ENCODE results near the gene SSTR4. TPM values are rescaled to one million over a fixed set of nuclear protein-coding genes. Genes with fewer than 3 reads are reported as not detected.

SSTR4 gene
- total RNA-seq, 6 experiments from 2014 or later: not detected

DNA sequence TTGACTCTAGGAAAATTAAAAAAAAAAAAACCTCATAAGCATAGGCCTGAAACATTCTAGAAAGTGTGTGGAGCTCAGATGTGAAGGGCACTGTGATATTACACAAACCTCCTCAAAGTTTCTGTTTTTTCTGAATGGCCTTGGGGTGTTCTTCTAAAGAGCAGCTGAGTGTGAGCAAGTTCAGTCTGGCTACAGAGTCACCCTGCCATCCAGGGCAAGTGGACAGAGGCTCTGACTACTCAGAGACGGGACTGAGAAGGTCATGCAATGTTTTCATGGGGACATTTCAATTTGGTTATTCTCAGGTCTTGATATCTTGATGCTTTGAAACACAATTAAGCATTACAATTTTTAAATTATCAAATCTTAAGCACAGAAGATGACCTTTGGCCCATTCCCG lies 36.6 kb upstream of the SSTR4 start:
- no peak overlapping the region for H3K27ac ChIP-seq
- DNase-seq: no peak
- no peaks in the 10 kb centered on the region for H3K36me3 ChIP-seq
- intact Hi-C loops (cut with DNase I): no loop called here
- H3K9me3 ChIP-seq: no peaks in the 10 kb centered on the region
- no peaks in the 10 kb centered on the region for H3K27me3 ChIP-seq
- 51% methylated on average over 2 of the region's 2 CpGs for WGBS (ENCODE audit: insufficient coverage, low coverage, low lambda C conversion rate, missing lambda C conversion rate)
- no peak for ATAC-seq
- H3K4me3 ChIP-seq: no peak overlapping the region
- no peaks in the 10 kb centered on the region for H3K4me1 ChIP-seq
- no peak for TF ChIP-seq POLR2A (IDR thresholded peaks at IDR 0.05)
- TF ChIP-seq, protein P1, sequence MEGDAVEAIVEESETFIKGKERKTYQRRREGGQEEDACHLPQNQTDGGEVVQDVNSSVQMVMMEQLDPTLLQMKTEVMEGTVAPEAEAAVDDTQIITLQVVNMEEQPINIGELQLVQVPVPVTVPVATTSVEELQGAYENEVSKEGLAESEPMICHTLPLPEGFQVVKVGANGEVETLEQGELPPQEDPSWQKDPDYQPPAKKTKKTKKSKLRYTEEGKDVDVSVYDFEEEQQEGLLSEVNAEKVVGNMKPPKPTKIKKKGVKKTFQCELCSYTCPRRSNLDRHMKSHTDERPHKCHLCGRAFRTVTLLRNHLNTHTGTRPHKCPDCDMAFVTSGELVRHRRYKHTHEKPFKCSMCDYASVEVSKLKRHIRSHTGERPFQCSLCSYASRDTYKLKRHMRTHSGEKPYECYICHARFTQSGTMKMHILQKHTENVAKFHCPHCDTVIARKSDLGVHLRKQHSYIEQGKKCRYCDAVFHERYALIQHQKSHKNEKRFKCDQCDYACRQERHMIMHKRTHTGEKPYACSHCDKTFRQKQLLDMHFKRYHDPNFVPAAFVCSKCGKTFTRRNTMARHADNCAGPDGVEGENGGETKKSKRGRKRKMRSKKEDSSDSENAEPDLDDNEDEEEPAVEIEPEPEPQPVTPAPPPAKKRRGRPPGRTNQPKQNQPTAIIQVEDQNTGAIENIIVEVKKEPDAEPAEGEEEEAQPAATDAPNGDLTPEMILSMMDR (IDR thresholded peaks at IDR 0.05): no peak

DNA sequence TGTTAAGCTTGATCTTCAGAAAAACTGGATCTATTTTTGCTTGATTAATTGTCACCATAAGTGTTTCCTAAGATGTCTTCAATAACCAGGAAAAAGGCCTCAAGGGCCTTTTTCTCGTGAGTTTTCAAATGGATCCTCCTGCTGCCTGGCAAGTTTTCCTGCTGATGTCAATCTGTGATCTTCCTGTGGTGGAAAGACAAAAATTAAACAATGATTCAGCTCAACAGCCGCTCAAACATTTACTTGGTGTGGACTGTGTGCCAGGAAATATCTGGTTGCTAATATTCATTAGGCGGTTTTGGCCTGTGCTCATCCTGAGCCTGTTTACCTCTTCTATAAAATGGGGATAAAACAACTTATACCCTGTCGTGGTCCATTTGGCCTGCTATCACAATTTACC lies 35.4 kb upstream of the SSTR4 start:
- Histone ChIP-seq H3K36me3 (no peaks in the 10 kb centered on the region), H3K27ac (no peak overlapping the region), H3K4me1 (no peaks in the 10 kb centered on the region), H3K9me3 (no peaks in the 10 kb centered on the region), H3K27me3 (no peaks in the 10 kb centered on the region), H3K4me3 (no peak overlapping the region)
- intact Hi-C loops (cut with DNase I): no loop called here
- WGBS (ENCODE audit: insufficient coverage, low coverage, low lambda C conversion rate, missing lambda C conversion rate): 51% methylated on average over 4 of the region's 4 CpGs
- ATAC-seq: no peak
- no peak for TF ChIP-seq POLR2A (IDR thresholded peaks at IDR 0.05)
- TF ChIP-seq, protein P1 (IDR thresholded peaks at IDR 0.05): no peak
- no peak for DNase-seq

DNA sequence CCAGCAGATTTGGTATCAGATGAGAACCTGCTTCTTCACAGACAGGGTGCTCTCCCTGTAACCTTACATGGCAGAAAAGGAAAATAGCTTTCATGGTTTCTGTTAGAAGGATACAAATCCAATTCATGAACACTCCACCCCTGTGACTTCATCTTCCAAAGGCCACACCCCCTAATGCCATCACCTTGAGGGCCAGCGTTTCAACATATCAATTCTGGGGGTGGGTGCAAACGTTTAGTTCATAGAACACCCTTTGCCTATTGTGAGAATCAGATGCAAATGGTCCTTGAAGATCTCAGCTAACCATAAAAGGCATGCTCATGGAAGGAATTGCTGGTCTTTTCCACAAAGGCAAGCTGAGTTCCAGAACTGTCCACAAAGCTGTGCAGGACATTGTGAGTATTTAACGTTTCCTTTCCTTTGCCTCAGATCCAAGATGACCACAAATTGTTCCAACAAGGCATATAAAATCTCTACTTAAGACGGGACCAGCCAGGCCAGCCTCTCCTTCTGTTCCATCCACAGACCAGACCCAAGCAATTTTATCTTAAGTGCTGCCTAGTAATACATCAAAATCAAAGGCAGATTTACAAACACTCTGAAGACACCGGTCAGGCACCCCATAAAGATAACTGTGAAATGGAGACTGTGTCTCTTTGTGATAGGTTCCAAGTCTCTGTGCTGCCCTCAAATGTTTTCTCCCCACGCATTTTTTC lies 34.7 kb upstream of the SSTR4 start:
- intact Hi-C loops (cut with DNase I): no loop called here

DNA sequence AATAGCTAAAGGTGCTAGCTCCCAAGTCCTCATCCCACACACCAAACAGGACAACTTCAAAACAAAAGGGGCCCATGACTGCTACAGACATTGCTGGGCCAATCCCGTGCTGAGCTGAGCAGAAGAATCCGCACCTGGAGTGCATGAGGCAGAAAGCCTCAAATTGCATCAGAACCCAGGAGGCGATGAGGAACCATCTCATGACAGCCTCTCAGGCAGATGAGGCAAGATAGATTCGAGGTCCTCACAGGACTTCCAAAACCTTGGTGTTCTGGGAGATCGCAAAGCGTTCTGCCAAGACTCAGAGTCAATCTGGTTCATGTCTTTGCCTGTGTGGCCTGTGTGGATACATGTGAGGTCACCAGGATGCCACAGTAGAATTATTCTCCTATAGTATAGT lies 32.8 kb upstream of the SSTR4 start:
- H3K9me3 ChIP-seq: no peaks in the 10 kb centered on the region
- H3K27ac ChIP-seq: no peak overlapping the region
- no peak overlapping the region for H3K4me3 ChIP-seq
- DNase-seq: no peak
- intact Hi-C loops (cut with DNase I): no loop called here
- 52% methylated on average over 3 of the region's 6 CpGs for WGBS (ENCODE audit: insufficient coverage, low coverage, low lambda C conversion rate, missing lambda C conversion rate)
- H3K4me1 ChIP-seq: no peaks in the 10 kb centered on the region
- no peaks in the 10 kb centered on the region for H3K36me3 ChIP-seq
- H3K27me3 ChIP-seq: no peaks in the 10 kb centered on the region
- no peak for ATAC-seq
- TF ChIP-seq POLR2A (IDR thresholded peaks at IDR 0.05): no peak
- TF ChIP-seq, protein P1 (IDR thresholded peaks at IDR 0.05): no peak

More for the DNA sequence above, 34.7 kb upstream of the SSTR4 start:
- 55% methylated on average over 6 of the region's 6 CpGs for WGBS (ENCODE audit: insufficient coverage, low coverage, low lambda C conversion rate, missing lambda C conversion rate)
- no peaks in the 10 kb centered on the region for H3K4me1 ChIP-seq
- no peaks in the 10 kb centered on the region for H3K9me3 ChIP-seq
- no peaks in the 10 kb centered on the region for H3K27me3 ChIP-seq
- H3K4me3 ChIP-seq: no peak overlapping the region
- no peak for ATAC-seq
- TF ChIP-seq, protein P1 (IDR thresholded peaks at IDR 0.05): no peak
- no peak for TF ChIP-seq POLR2A (IDR thresholded peaks at IDR 0.05)
- no peaks in the 10 kb centered on the region for H3K36me3 ChIP-seq
- DNase-seq: no peak
- H3K27ac ChIP-seq: no peak overlapping the region
